A673 (cell line): ENCODE data around the gene ADAMTS10. TPM values are rescaled to one million over a fixed set of nuclear protein-coding genes. Genes with fewer than 3 reads are reported as not detected.
A peak's percentile ranks its signal among the peaks of the same experiment; 100 is the strongest.

Source experiments
- BruUV-seq: library from RNA; stranded (reverse); fragments of 400-500 nt; replicated peaks from 2 replicates; lab custom pipeline; 2021; lab: Mats Ljungman, UMichigan
- CTCF ChIA-PET: fragments of 300-600 bp; sonication (Branson Sonifier 250); formaldehyde crosslinking; loops from one replicate; lab custom pipeline; 2022; ENCODE audit warnings: antibody characterized with exemption; lab: Charles Lee
- POLR2A ChIA-PET: fragments of 300-600 bp; sonication (Branson Sonifier 250); formaldehyde crosslinking; loops from one replicate; lab custom pipeline; 2022; ENCODE audit warnings: antibody characterized with exemption; ENCODE audit not compliant: low non-redundant PET; lab: Charles Lee
- DNase-seq: peaks from one replicate; pipeline ENCODE4 v3.0.0-alpha.2; 2015; ENCODE audit warnings: low spot score
- H3K27ac ChIP-seq: fragments of 200-600 bp; sonication (generic); 2 replicates; pipeline ENCODE4 v1.5.1; 2016; ENCODE audit warnings: mixed run types, low read depth, mild to moderate bottlenecking, mixed read lengths, antibody characterized with exemption, low read length; ENCODE audit not compliant: poor library complexity, severe bottlenecking
- H3K27me3 ChIP-seq: fragments of 200-600 bp; sonication (generic); replicated peaks from 2 replicates; pipeline ENCODE4 v1.6.1; 2017; ENCODE audit warnings: mixed run types, low read depth, mild to moderate bottlenecking, mixed read lengths, antibody characterized with exemption, low read length; ENCODE audit not compliant: insufficient read depth, poor library complexity
- H3K36me3 ChIP-seq: fragments of 200-600 bp; sonication (generic); 2 replicates; pipeline ENCODE4 v1.6.1; 2016; ENCODE audit warnings: mixed run types, mild to moderate bottlenecking, mixed read lengths, antibody characterized with exemption, low read length; ENCODE audit not compliant: insufficient read depth, poor library complexity, severe bottlenecking
- H3K4me1 ChIP-seq: fragments of 200-600 bp; sonication (generic); 2 replicates; pipeline ENCODE4 v1.6.1; 2017; ENCODE audit warnings: mixed run types, mild to moderate bottlenecking, mixed read lengths, antibody characterized with exemption, low read length; ENCODE audit not compliant: insufficient read depth, poor library complexity, severe bottlenecking
- H3K4me3 ChIP-seq: fragments of 200-600 bp; sonication (generic); 2 replicates; pipeline ENCODE4 v1.5.1; 2016; ENCODE audit warnings: low read depth, mixed run types, mild to moderate bottlenecking, mixed read lengths, low read length; ENCODE audit not compliant: poor library complexity, severe bottlenecking
- H3K9me3 ChIP-seq: fragments of 200-600 bp; sonication (generic); 2 replicates; pipeline ENCODE4 v1.6.1; 2016; ENCODE audit warnings: mixed run types, low read depth, mild to moderate bottlenecking, mixed read lengths, antibody characterized with exemption, low read length; ENCODE audit not compliant: poor library complexity, severe bottlenecking
- CTCF ChIP-seq: fragments of 300-800, 200-600 bp; sonication (generic); conservative IDR thresholded peaks from 2 replicates; pipeline ENCODE4 v1.5.1; 2017; ENCODE audit warnings: low read depth, mild to moderate bottlenecking, antibody characterized with exemption, low read length, moderate library complexity, mixed read lengths
- EZH2 ChIP-seq: fragments of 200-600 bp; sonication (generic); IDR thresholded peaks from 2 replicates; pipeline ENCODE4 v1.6.1; 2017; ENCODE audit warnings: borderline replicate concordance, low read depth, mild to moderate bottlenecking, mixed read lengths, antibody characterized with exemption, low read length; ENCODE audit not compliant: poor library complexity, severe bottlenecking
- intact Hi-C: fragments of 100-400 bp; cut with micrococcal nuclease; formaldehyde crosslinking; loops from one replicate; pipeline ENCODE4 v1.10.0; 2022; ENCODE audit not compliant: unreplicated experiment
- total RNA-seq: library from RNA; stranded (reverse); gene quantifications from 2 replicates; pipeline ENCODE4 v1.2.3, GENCODE V29; 2021

The ADAMTS10 gene
- total RNA-seq, 1 experiment from 2014 or later, result 29.5 TPM

- BruUV-seq, result no TSS peak
- Histone ChIP-seq H3K36me3 (no peaks in the 10 kb centered on the region), H3K4me1 (peaks cover 16% of the 10 kb centered on the region), H3K4me3 (no peak overlapping the region), H3K27me3 (no peaks in the 10 kb centered on the region), H3K27ac (peak overlapping the region; percentile 13), H3K9me3 (no peaks in the 10 kb centered on the region)
- TF ChIP-seq CTCF (no peak), EZH2 (no peak)
- DNase-seq, result no peak
- intact Hi-C loops, result no loop called here
- CTCF ChIA-PET, result interaction anchor here (0.7 kb wide), 1 partner anchor 24 kb away, joined by 3 read pairs; no protein-coding TSS in a partner anchor
- POLR2A ChIA-PET, result no interaction called here
Observed at GRCh38 chr19:8612807-8613171, 2.3 kb upstream of the ADAMTS10 start.

GRCh38 chr19:8611877-8612806 lies 1.6 kb upstream of the ADAMTS10 start:
- peak; percentile 36 for DNase-seq
- BruUV-seq, result no TSS peak
- ChIA-PET CTCF (interaction anchor here (0.7 kb wide), 1 partner anchor 24 kb away, joined by 3 read pairs; no protein-coding TSS in a partner anchor), POLR2A (no interaction called here)
- H3K4me3 ChIP-seq, result no peak overlapping the region
- peaks cover 16% of the 10 kb centered on the region for H3K4me1 ChIP-seq
- no peaks in the 10 kb centered on the region for H3K9me3 ChIP-seq
- no peaks in the 10 kb centered on the region for H3K27me3 ChIP-seq
- H3K27ac ChIP-seq, result peak overlapping the region; percentile 7
- intact Hi-C loops, result no loop called here
- H3K36me3 ChIP-seq, result no peaks in the 10 kb centered on the region
- TF ChIP-seq EZH2 (no peak), CTCF (no peak)

GRCh38 chr19:8611391-8611876 lies 919 bp upstream of the ADAMTS10 start:
- H3K27me3 ChIP-seq, result no peaks in the 10 kb centered on the region
- no peak overlapping the region for H3K4me3 ChIP-seq
- no TSS peak for BruUV-seq
- no peaks in the 10 kb centered on the region for H3K9me3 ChIP-seq
- H3K4me1 ChIP-seq, result peaks cover 16% of the 10 kb centered on the region
- no peak overlapping the region for H3K27ac ChIP-seq
- peak; percentile 42 for DNase-seq
- POLR2A ChIA-PET, result no interaction called here
- intact Hi-C loops, result no loop called here
- CTCF ChIA-PET, result no interaction called here
- TF ChIP-seq EZH2 (no peak), CTCF (no peak)
- H3K36me3 ChIP-seq, result no peaks in the 10 kb centered on the region
